ENCODE results near the gene TTLL4. TPM values are rescaled to one million over a fixed set of nuclear protein-coding genes. Genes with fewer than 3 reads are reported as not detected.

TTLL4 gene, protein sequence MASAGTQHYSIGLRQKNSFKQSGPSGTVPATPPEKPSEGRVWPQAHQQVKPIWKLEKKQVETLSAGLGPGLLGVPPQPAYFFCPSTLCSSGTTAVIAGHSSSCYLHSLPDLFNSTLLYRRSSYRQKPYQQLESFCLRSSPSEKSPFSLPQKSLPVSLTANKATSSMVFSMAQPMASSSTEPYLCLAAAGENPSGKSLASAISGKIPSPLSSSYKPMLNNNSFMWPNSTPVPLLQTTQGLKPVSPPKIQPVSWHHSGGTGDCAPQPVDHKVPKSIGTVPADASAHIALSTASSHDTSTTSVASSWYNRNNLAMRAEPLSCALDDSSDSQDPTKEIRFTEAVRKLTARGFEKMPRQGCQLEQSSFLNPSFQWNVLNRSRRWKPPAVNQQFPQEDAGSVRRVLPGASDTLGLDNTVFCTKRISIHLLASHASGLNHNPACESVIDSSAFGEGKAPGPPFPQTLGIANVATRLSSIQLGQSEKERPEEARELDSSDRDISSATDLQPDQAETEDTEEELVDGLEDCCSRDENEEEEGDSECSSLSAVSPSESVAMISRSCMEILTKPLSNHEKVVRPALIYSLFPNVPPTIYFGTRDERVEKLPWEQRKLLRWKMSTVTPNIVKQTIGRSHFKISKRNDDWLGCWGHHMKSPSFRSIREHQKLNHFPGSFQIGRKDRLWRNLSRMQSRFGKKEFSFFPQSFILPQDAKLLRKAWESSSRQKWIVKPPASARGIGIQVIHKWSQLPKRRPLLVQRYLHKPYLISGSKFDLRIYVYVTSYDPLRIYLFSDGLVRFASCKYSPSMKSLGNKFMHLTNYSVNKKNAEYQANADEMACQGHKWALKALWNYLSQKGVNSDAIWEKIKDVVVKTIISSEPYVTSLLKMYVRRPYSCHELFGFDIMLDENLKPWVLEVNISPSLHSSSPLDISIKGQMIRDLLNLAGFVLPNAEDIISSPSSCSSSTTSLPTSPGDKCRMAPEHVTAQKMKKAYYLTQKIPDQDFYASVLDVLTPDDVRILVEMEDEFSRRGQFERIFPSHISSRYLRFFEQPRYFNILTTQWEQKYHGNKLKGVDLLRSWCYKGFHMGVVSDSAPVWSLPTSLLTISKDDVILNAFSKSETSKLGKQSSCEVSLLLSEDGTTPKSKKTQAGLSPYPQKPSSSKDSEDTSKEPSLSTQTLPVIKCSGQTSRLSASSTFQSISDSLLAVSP
- 17.0 and 19.5 TPM in 2 replicates for total RNA-seq (2014; rRNA removed; shearing (Covaris generic))

- DNase-seq (ENCODE audit: low spot score) = peak; percentile 92
These were observed at the start of gene TTLL4 for GRCh38 chr2:218710687-218711549. TSS of gene TTLL4 (plus strand) at chr2:218710835. CDS start at chr2:218737677, 26,842 bp downstream.

DNA sequence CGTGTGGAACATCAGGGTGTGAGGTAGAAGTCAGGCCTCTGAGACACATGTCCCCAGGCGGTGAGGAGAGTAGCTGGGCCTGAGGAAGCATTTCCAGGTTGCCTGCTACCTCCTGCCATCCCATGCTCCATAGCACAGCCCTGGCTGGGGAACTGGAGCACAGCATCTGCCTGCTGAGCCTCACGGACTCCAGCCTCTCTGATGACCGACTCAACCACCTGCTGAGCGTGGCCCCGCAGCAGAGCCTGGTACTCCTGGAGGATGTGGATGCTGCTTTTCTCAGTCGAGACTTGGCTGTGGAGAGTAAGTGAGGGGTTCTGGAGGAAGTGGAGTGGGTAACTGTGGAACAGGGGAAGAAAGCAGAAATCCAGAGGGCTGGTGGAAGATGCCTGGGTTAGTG lies 48.3 kb upstream of the TTLL4 start:
- no peak for DNase-seq (ENCODE audit: low spot score)

GRCh38 chr2:218662827-218663226 lies 47.8 kb upstream of the TTLL4 start:
- DNase-seq (ENCODE audit: low spot score) = no peak

GRCh38 chr2:218663901-218664300 lies 46.7 kb upstream of the TTLL4 start:
- no peak for DNase-seq (ENCODE audit: low spot score)

- no peak for DNase-seq (ENCODE audit: low spot score)
These were observed 46.0 kb upstream of the TTLL4 start for GRCh38 chr2:218664653-218665052.

- DNase-seq (ENCODE audit: low spot score) = no peak
These were observed 39.5 kb upstream of the TTLL4 start for GRCh38 chr2:218671097-218671653.

- DNase-seq (ENCODE audit: low spot score) = peak; percentile 84
These were observed 38.7 kb upstream of the TTLL4 start, which contains the start of the genes RNF25 and STK36 for GRCh38 chr2:218671654-218672566. TSS of gene RNF25 (minus strand) at chr2:218672002. CDS start at chr2:218671970, 32 bp downstream. TSS of gene STK36 (plus strand) at chr2:218672086. CDS start at chr2:218672830, 744 bp downstream.

GRCh38 chr2:218679119-218679518 lies 31.5 kb upstream of the TTLL4 start:
- no peak for DNase-seq (ENCODE audit: low spot score)

DNA sequence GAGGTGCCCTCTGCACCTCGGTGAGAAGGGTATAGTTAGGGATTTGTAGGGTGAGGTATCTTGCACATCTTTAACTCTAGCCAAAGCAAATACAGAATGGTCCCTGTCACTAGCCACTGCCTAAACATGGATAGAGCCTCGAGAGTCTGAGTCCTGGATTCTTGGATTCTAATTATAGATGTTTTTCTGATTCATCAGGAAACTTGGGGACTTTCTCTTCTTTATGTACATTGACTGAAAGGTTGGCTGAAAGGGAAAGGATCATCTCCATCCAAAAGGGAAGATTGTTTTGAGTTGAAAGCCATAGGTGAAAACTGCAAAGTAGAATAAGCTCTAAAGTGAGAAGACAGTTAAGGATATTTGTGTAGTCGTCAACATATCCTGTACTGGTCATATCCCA lies 30.6 kb upstream of the TTLL4 start:
- DNase-seq (ENCODE audit: low spot score) = no peak

DNA sequence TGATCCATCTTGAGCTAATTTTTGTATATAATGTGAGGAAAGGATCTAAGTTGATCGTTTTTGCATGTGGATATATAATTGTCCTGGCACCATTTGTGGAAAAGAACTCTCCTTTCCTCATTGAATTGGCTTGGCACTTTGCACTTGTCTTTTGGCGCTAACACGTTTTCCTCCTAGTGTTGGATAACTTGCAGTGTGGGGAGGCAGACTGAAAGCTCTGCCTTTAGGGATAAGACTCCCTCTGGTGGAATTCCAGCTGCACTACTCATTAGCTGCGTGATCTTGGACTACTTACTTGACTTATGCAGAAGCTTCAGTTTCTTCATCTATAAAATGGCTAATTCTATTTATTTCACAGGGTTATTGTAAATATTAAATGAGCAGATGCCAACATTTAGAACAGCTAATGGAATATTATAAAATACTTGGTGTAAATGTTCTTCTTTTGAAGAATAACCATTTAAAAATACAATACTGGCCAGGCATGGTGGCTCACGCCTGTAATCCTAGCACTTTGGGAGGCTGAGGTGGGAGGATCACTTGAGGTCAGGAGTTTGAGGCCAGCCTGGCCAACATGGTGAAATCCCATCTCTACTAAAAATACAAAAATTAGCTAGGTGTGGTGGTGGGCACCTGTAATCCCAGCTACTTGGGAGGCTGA lies 23.1 kb upstream of the TTLL4 start:
- peak; percentile 69 for DNase-seq (ENCODE audit: low spot score)

DNA sequence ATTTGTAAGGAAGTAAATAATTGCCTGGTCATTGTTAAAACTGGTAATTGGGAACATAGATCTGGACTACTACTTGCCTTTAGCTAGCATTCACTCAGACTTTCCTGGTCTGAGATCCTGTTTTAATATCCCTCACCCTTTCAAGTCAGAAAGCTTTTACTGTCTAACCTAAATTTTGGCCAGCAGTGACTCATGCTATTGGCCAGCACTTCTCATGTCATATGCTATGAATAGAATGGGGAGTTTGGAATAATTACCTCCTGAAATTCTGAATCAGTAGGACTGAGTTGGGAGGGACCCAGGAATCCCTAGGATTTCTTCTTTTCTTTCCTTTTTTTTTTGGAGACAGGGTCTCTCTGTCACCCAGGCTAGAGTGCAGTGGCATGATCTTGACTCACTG lies 19.4 kb upstream of the TTLL4 start:
- no peak for DNase-seq (ENCODE audit: low spot score)

GRCh38 chr2:218694405-218695145 lies 16.1 kb upstream of the TTLL4 start:
- DNase-seq (ENCODE audit: low spot score) = no peak

DNA sequence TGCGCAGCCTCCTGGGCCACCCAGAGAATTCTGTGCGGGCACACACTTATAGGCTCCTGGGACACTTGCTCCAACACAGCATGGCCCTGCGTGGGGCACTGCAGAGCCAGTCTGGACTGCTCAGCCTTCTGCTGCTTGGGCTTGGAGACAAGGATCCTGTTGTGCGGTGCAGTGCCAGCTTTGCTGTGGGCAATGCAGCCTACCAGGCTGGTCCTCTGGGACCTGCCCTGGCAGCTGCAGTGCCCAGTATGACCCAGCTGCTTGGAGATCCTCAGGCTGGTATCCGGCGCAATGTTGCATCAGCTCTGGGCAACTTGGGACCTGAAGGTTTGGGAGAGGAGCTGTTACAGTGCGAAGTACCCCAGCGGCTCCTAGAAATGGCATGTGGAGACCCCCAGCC lies 11.8 kb upstream of the TTLL4 start:
- DNase-seq (ENCODE audit: low spot score) = no peak

GRCh38 chr2:218701806-218702205 lies 8.8 kb upstream of the TTLL4 start:
- no peak for DNase-seq (ENCODE audit: low spot score)

DNA sequence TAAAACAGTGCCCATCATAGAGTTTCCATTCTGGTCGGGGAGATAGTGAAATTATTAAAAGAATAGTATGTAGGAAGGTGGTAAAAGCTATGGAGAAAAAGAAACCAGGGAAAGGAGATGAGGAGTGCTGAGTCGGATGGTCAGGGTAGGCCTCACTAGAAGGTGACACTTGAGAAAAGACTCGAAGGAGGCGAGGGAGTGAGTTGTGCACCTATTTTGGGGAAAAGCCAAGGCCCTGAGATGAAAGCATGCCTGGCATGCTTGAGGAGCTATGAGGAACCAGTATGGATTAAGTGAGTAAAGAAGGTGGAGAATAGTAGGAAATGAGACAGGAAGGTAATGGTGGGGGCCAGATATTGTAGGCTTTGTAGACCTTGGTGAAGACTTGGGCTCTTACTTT lies 7.3 kb upstream of the TTLL4 start:
- DNase-seq (ENCODE audit: low spot score) = no peak

GRCh38 chr2:218708086-218708485 lies 2.5 kb upstream of the TTLL4 start:
- DNase-seq (ENCODE audit: low spot score) = no peak

DNA sequence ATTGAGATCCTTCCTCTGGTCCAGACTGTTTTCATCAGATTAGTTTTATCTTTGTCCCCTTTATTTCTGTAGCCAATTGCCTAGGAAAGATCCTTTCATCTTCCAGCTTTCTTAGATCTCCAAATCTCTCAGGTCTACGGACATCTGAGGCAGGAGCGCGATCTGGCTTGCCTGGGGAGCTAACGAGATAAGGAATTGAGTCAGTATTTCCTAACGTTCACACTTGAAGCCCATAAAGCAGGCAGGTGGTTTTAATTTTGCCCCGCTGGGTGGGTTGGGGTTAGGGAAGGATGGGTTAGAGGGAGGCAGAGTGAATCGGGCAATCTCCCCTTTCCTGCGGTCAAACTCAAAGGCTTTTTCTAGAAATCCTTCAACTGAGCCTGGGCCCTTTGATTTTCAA lies 727 bp upstream of the TTLL4 start:
- no peak for DNase-seq (ENCODE audit: low spot score)

GRCh38 chr2:218710334-218710686 lies 325 bp upstream of the TTLL4 start:
- no peak for DNase-seq (ENCODE audit: low spot score)
